Thoracic aorta (tissue), 2 donors: ENCODE results near the gene MTHFS. TPM values are rescaled to one million over a fixed set of nuclear protein-coding genes. Genes with fewer than 3 reads are reported as not detected.

ENCODE experiments used
- ATAC-seq: fragments of 150-250 bp; one replicate; pipeline ENCODE4 v1.8.0; 2017; ENCODE audit warnings: low read depth; ENCODE audit not compliant: insufficient number of reproducible peaks, low FRiP score
- DNase-seq: peaks from one replicate; pipeline ENCODE4 v3.0.0-alpha.2; 2020; ENCODE audit warnings: low spot score
- H3K27ac ChIP-seq, 2 donors: fragments of 200-600 bp; sonication (generic); 1 replicate in 1 of 2; 2 replicates in 1 of 2; pipeline ENCODE4 v1.5.1; 2016; ENCODE audit warnings: mild to moderate bottlenecking in 2 of 2, moderate library complexity in 2 of 2
- H3K27me3 ChIP-seq: fragments of 200-600 bp; sonication (generic); replicated peaks from 2 replicates; pipeline ENCODE4 v1.6.0; 2016; ENCODE audit warnings: mild to moderate bottlenecking; ENCODE audit not compliant: insufficient read depth
- H3K36me3 ChIP-seq: fragments of 200-600 bp; sonication (generic); one replicate; pipeline ENCODE4 v1.5.1; 2016
- H3K4me1 ChIP-seq, 2 donors: fragments of 200-600 bp; sonication (generic); 1 replicate in 1 of 2; 2 replicates in 1 of 2; pipeline versions ENCODE4 v1.5.1 to v1.6.0; 2016; ENCODE audit warnings: low read depth in 2 of 2, mild to moderate bottlenecking in 1 of 2; ENCODE audit not compliant: control insufficient read depth in 1 of 2
- H3K4me3 ChIP-seq: fragments of 200-600 bp; sonication (generic); 2 replicates; pipeline ENCODE4 v1.5.1; 2016; ENCODE audit warnings: mild to moderate bottlenecking
- H3K9me3 ChIP-seq: fragments of 200-600 bp; sonication (generic); 2 replicates; pipeline ENCODE4 v1.5.1; 2016
- CTCF ChIP-seq: fragments of 200-600 bp; sonication (generic); IDR thresholded peaks from one replicate; pipeline ENCODE4 v1.5.1; 2019; ENCODE audit warnings: antibody characterized with exemption
- total RNA-seq, 2 donors: library from RNA; depleted of rRNA; stranded (reverse); fragments of >200 nt; gene quantifications; one replicate each; pipeline versions ENCODE4 v1.1.0 to v1.2.3, GENCODE V29; 2016

MTHFS gene
- total RNA-seq, 2 donors from 2014 or later = 6.2 to 30.6 TPM

GRCh38 chr15:79887054-79887930 lies 9.5 kb downstream of the MTHFS start:
- ATAC-seq = no peak
- H3K9me3 ChIP-seq = no peaks in the 10 kb centered on the region
- no peak overlapping the region for H3K4me3 ChIP-seq
- H3K4me1 ChIP-seq = no peaks in the 10 kb centered on the region
- H3K36me3 ChIP-seq = no peaks in the 10 kb centered on the region
- DNase-seq = no peak
- H3K27me3 ChIP-seq = no peaks in the 10 kb centered on the region
- no peak overlapping the region for H3K27ac ChIP-seq
- no peak for TF ChIP-seq CTCF

- H3K4me3 ChIP-seq = no peak overlapping the region
- no peaks in the 10 kb centered on the region for H3K27me3 ChIP-seq
- H3K27ac ChIP-seq = no peak overlapping the region
- H3K4me1 ChIP-seq = no peaks in the 10 kb centered on the region
- no peaks in the 10 kb centered on the region for H3K9me3 ChIP-seq
- H3K36me3 ChIP-seq = no peaks in the 10 kb centered on the region
- no peak for DNase-seq
- TF ChIP-seq CTCF = no peak
- no peak for ATAC-seq
Measured at GRCh38 chr15:79886124-79886523, 10.7 kb downstream of the MTHFS start.

- no peaks in the 10 kb centered on the region for H3K4me1 ChIP-seq
- no peaks in the 10 kb centered on the region for H3K9me3 ChIP-seq
- no peak for ATAC-seq
- no peaks in the 10 kb centered on the region for H3K36me3 ChIP-seq
- H3K27ac ChIP-seq = no peak overlapping the region
- no peaks in the 10 kb centered on the region for H3K27me3 ChIP-seq
- TF ChIP-seq CTCF = no peak
- no peak for DNase-seq
- no peak overlapping the region for H3K4me3 ChIP-seq
Measured at GRCh38 chr15:79884204-79884596, 12.6 kb downstream of the MTHFS start.

GRCh38 chr15:79883579-79884203 lies 13.1 kb downstream of the MTHFS start:
- TF ChIP-seq CTCF = no peak
- no peak overlapping the region for H3K27ac ChIP-seq
- DNase-seq (no peak), ATAC-seq (no peak)
- H3K9me3 ChIP-seq = peaks cover under 1% of the 10 kb centered on the region
- no peaks in the 10 kb centered on the region for H3K36me3 ChIP-seq
- H3K27me3 ChIP-seq = no peaks in the 10 kb centered on the region
- no peak overlapping the region for H3K4me3 ChIP-seq
- H3K4me1 ChIP-seq = no peaks in the 10 kb centered on the region

GRCh38 chr15:79881668-79882067 lies 15.1 kb downstream of the MTHFS start:
- no peak overlapping the region for H3K4me3 ChIP-seq
- no peak for TF ChIP-seq CTCF
- no peaks in the 10 kb centered on the region for H3K36me3 ChIP-seq
- no peaks in the 10 kb centered on the region for H3K27me3 ChIP-seq
- no peak for DNase-seq
- peaks cover 15% of the 10 kb centered on the region for H3K9me3 ChIP-seq
- ATAC-seq = no peak
- no peak overlapping the region for H3K27ac ChIP-seq
- no peaks in the 10 kb centered on the region for H3K4me1 ChIP-seq
